H9 (cell line): ENCODE data around the gene KAZN. TPM values are rescaled to one million over a fixed set of nuclear protein-coding genes. Genes with fewer than 3 reads are reported as not detected.

Experiments used
- DNase-seq: peaks from one replicate; pipeline ENCODE4 v3.0.0-alpha.2; 2017
- H2AFZ ChIP-seq: one replicate; pipeline ENCODE4 v1.6.1; 2013; ENCODE audit warnings: mild to moderate bottlenecking, low read length, control low read depth, moderate library complexity
- H2AK5ac ChIP-seq: 2 replicates; pipeline ENCODE4 v1.6.1; 2013; ENCODE audit warnings: low read length, control low read depth, mixed read lengths; ENCODE audit not compliant: insufficient read length
- H2BK120ac ChIP-seq: one replicate; pipeline ENCODE4 v1.6.1; 2013; ENCODE audit warnings: low read depth, mild to moderate bottlenecking, low read length, control low read depth, inconsistent platforms; ENCODE audit not compliant: poor library complexity, severe bottlenecking
- H2BK12ac ChIP-seq: 2 replicates; pipeline ENCODE4 v1.6.1; 2013; ENCODE audit warnings: low read length, control low read depth, mixed read lengths, low read depth; ENCODE audit not compliant: insufficient read length
- H2BK15ac ChIP-seq: 2 replicates; pipeline ENCODE4 v1.6.1; 2013; ENCODE audit warnings: low read depth, low read length, control low read depth
- H2BK20ac ChIP-seq: one replicate; pipeline ENCODE4 v1.6.1; 2013; ENCODE audit warnings: low read depth, mild to moderate bottlenecking, low read length, control low read depth, inconsistent platforms; ENCODE audit not compliant: poor library complexity, severe bottlenecking
- H2BK5ac ChIP-seq: 2 replicates; pipeline ENCODE4 v1.6.1; 2013; ENCODE audit warnings: low read length, control low read depth, mixed read lengths; ENCODE audit not compliant: insufficient read length
- H3K14ac ChIP-seq: 2 replicates; pipeline ENCODE4 v1.6.1; 2013; ENCODE audit warnings: low read length, control low read depth; ENCODE audit not compliant: insufficient read depth
- H3K18ac ChIP-seq: 2 replicates; pipeline ENCODE4 v1.6.1; 2013; ENCODE audit warnings: low read depth, mild to moderate bottlenecking, mixed read lengths, low read length, control low read depth; ENCODE audit not compliant: insufficient read length
- H3K23ac ChIP-seq: 2 replicates; pipeline ENCODE4 v1.6.1; 2013; ENCODE audit warnings: low read length, control low read depth, mixed read lengths, low read depth; ENCODE audit not compliant: insufficient read length
- H3K23me2 ChIP-seq: 2 replicates; pipeline ENCODE4 v1.6.1; 2013; ENCODE audit warnings: low read depth, mild to moderate bottlenecking, mixed read lengths, low read length, control low read depth; ENCODE audit not compliant: insufficient read length, poor library complexity, severe bottlenecking
- H3K27ac ChIP-seq: 2 replicates; pipeline ENCODE4 v1.5.1; 2013; ENCODE audit warnings: low read length, control low read depth, mixed read lengths, low read depth; ENCODE audit not compliant: insufficient read length
- H3K27me3 ChIP-seq: 2 replicates; pipeline ENCODE4 v1.6.1; 2013; ENCODE audit warnings: low read length, control low read depth, inconsistent platforms; ENCODE audit not compliant: insufficient read depth
- H3K4ac ChIP-seq: 2 replicates; pipeline ENCODE4 v1.6.1; 2013; ENCODE audit warnings: low read depth, mild to moderate bottlenecking, control low read depth, inconsistent platforms, low read length, moderate library complexity
- H3K4me1 ChIP-seq: 2 replicates; pipeline ENCODE4 v1.6.1; 2013; ENCODE audit warnings: low read length, control low read depth, inconsistent platforms; ENCODE audit not compliant: insufficient read depth
- H3K4me2 ChIP-seq: 2 replicates; pipeline ENCODE4 v1.6.1; 2013; ENCODE audit warnings: low read length, control low read depth, mixed read lengths; ENCODE audit not compliant: insufficient read length, insufficient read depth
- H3K56ac ChIP-seq: 2 replicates; pipeline ENCODE4 v1.6.1; 2013; ENCODE audit warnings: low read depth, mild to moderate bottlenecking, mixed read lengths, low read length, control low read depth; ENCODE audit not compliant: insufficient read length
- H3K79me1 ChIP-seq: 2 replicates; pipeline ENCODE4 v1.6.1; 2013; ENCODE audit warnings: low read depth, mild to moderate bottlenecking, moderate library complexity, low read length, control low read depth, inconsistent platforms; ENCODE audit not compliant: insufficient read depth, poor library complexity, severe bottlenecking
- H3K79me2 ChIP-seq: 2 replicates; pipeline ENCODE4 v1.6.1; 2013; ENCODE audit warnings: low read length, control low read depth, inconsistent platforms; ENCODE audit not compliant: insufficient read depth
- H3K9ac ChIP-seq: 2 replicates; pipeline ENCODE4 v1.6.1; 2013; ENCODE audit warnings: low read length, control low read depth, mixed read lengths; ENCODE audit not compliant: insufficient read length; ENCODE audit errors: extremely low read depth
- H3K9me3 ChIP-seq: one replicate; pipeline ENCODE4 v1.6.1; 2013; ENCODE audit warnings: low read depth, low read length, inconsistent platforms; ENCODE audit not compliant: control insufficient read depth
- H3T11ph ChIP-seq: one replicate; pipeline ENCODE4 v1.6.1; 2013; ENCODE audit warnings: mild to moderate bottlenecking, low read length, control low read depth, inconsistent platforms
- H4K20me1 ChIP-seq: one replicate; pipeline ENCODE4 v1.6.1; 2013; ENCODE audit not compliant: control insufficient read depth, insufficient read length, insufficient read depth
- H4K5ac ChIP-seq: 2 replicates; pipeline ENCODE4 v1.6.1; 2013; ENCODE audit warnings: low read depth, mild to moderate bottlenecking, mixed read lengths, low read length, control low read depth; ENCODE audit not compliant: insufficient read length
- H4K8ac ChIP-seq: replicated peaks from 2 replicates; pipeline ENCODE4 v1.6.1; 2013; ENCODE audit warnings: low read length, control low read depth, mixed read lengths, low read depth; ENCODE audit not compliant: insufficient read length
- H4K91ac ChIP-seq: 2 replicates; pipeline ENCODE4 v1.6.1; 2013; ENCODE audit warnings: low read depth, mild to moderate bottlenecking, moderate library complexity, mixed read lengths, low read length, control low read depth; ENCODE audit not compliant: insufficient read length
- H3K27ac Mint-ChIP-seq, 3 experiments: 2 replicates in 2 of 3; 3 replicates in 1 of 3; pipeline ENCODE4 v1.8.0; 2020 to 2021; ENCODE audit warnings: mixed read lengths in 3 of 3, mild to moderate bottlenecking in 1 of 3, moderate library complexity in 1 of 3
- H3K27me3 Mint-ChIP-seq: 2 replicates; pipeline ENCODE4 v1.8.0; 2021; ENCODE audit warnings: low read depth, mild to moderate bottlenecking, moderate library complexity, mixed read lengths
- H3K36me3 Mint-ChIP-seq, 3 experiments: 2 replicates in 2 of 3; 3 replicates in 1 of 3; pipeline ENCODE4 v1.8.0; 2020 to 2021; ENCODE audit warnings: low read depth in 3 of 3, mixed read lengths in 3 of 3; ENCODE audit not compliant: insufficient read depth in 1 of 3
- H3K4me1 Mint-ChIP-seq, 2 experiments: 2 replicates each; pipeline ENCODE4 v1.8.0; 2020; ENCODE audit warnings: mixed read lengths in 2 of 2
- H3K4me3 Mint-ChIP-seq, 2 experiments: 2 replicates in 1 of 2; 3 replicates in 1 of 2; pipeline ENCODE4 v1.8.0; 2020 to 2021; ENCODE audit warnings: mild to moderate bottlenecking in 2 of 2, mixed read lengths in 2 of 2, moderate library complexity in 1 of 2
- H3K9me3 Mint-ChIP-seq, 2 experiments: 2 replicates in 1 of 2; 3 replicates in 1 of 2; pipeline ENCODE4 v1.8.0; 2020; ENCODE audit warnings: mild to moderate bottlenecking in 2 of 2, mixed read lengths in 2 of 2, moderate library complexity in 1 of 2
- CTCF ChIP-seq: fragments of 200-600 bp; sonication (generic); conservative IDR thresholded peaks from 3 replicates; pipeline ENCODE4 v1.8.0; 2021; ENCODE audit warnings: antibody characterized with exemption, mild to moderate bottlenecking
- WGBS: extraction: QIAGEN DNeasy Blood & Tissue Kit; methylation state at CpG from one replicate; pipeline ENCODE4 v1.1.7; 2013; ENCODE audit warnings: missing lambda C conversion rate, low lambda C conversion rate, mixed read lengths; ENCODE audit not compliant: insufficient read length; ENCODE audit errors: extremely low coverage; 5-methylcytosine and 5-hydroxymethylcytosine counted together
- total RNA-seq: library from RNA; stranded (reverse); gene quantifications from 2 replicates; pipeline ENCODE4 v1.2.1, GENCODE V29; 2021

KAZN gene
- total RNA-seq, 1 experiment from 2014 or later = 7.6 TPM

- no peak overlapping the region for H2AK5ac ChIP-seq
- H3K4ac ChIP-seq = no peak overlapping the region
- no peak overlapping the region for H4K8ac ChIP-seq
- no peaks in the 10 kb centered on the region for H3K79me2 ChIP-seq
- no peaks in the 10 kb centered on the region for H3K9me3 ChIP-seq
- no peak overlapping the region for H2BK15ac ChIP-seq
- no peak overlapping the region for H3K18ac ChIP-seq
- no peak overlapping the region for H3T11ph ChIP-seq
- no peak overlapping the region for H4K5ac ChIP-seq
- H3K14ac ChIP-seq = no peak overlapping the region
- Mint-ChIP-seq H3K27me3 (peaks cover 41% of the 10 kb centered on the region), H3K27ac (no peak overlapping the region), H3K36me3 (no peaks in the 10 kb centered on the region), H3K4me3 (no peak overlapping the region), H3K9me3 (no peaks in the 10 kb centered on the region; a peak in 2 of 5 replicates), H3K4me1 (peaks cover 31 to 33% of the 10 kb centered on the region in 2 experiments)
- H4K20me1 ChIP-seq = no peaks in the 10 kb centered on the region
- H2AFZ ChIP-seq = no peak overlapping the region
- no peaks in the 10 kb centered on the region for H3K79me1 ChIP-seq
- no peaks in the 10 kb centered on the region for H3K23me2 ChIP-seq
- no peak overlapping the region for H2BK12ac ChIP-seq
- WGBS = no CpG with 5 or more reads among the region's 10 CpGs
- no peak for TF ChIP-seq CTCF
- H3K4me2 ChIP-seq = no peak overlapping the region
- H4K91ac ChIP-seq = no peak overlapping the region
- H3K23ac ChIP-seq = no peak overlapping the region
- H3K9ac ChIP-seq = no peak overlapping the region
- H3K27ac ChIP-seq = no peak overlapping the region
- H2BK20ac ChIP-seq = no peak overlapping the region
- no peak overlapping the region for H2BK5ac ChIP-seq
- peaks cover 4% of the 10 kb centered on the region; the same call in 1 of the 2 replicates for H3K4me1 ChIP-seq
- H3K27me3 ChIP-seq = peaks cover 3% of the 10 kb centered on the region; the same call in 1 of the 2 replicates
- H2BK120ac ChIP-seq = no peak overlapping the region
- DNase-seq = no peak
- H3K56ac ChIP-seq = no peak overlapping the region
Observed at GRCh38 chr1:15103906-15104305, 505.4 kb downstream of the KAZN start.
